ENCODE data around the gene ANXA1.

GRCh38 chr9:73153793-73154227, 2.1 kb downstream of the ANXA1 start:
- TF ChIP-seq CTCF (conservative IDR thresholded peaks at IDR 0.05; ENCODE audit: low read depth in 2 of 2) (no peak), POLR2AphosphoS5 (IDR thresholded peaks at IDR 0.05; ENCODE audit: low read depth) (no peak), EZH2 (IDR thresholded peaks at IDR 0.05; ENCODE audit: low read depth, unreplicated experiment) (no peak)
